ENCODE data around the gene LRRK2.
"Not testable (repeated sequence)": the region's sequence is repeated elsewhere in the genome, so short reads cannot be mapped to it uniquely, and the experiment has no call there.

The LRRK2 gene

GRCh38 chr12:40194846-40195245 is 30.0 kb upstream of the LRRK2 start:
- Histone ChIP-seq H3K9me3 (ENCODE audit: control insufficient read depth in 2 of 2, low read length in 2 of 2) (no peaks in the 10 kb centered on the region), H3K4me1 (ENCODE audit: control insufficient read depth, insufficient read depth, low read length) (no peaks in the 10 kb centered on the region), H3K27ac (ENCODE audit: low read length) (no peak overlapping the region), H3K4me3 (ENCODE audit: low read length in 2 of 2) (no peak overlapping the region), H3K27me3 (ENCODE audit: control insufficient read depth in 1 of 2, insufficient read depth in 2 of 2, low read length in 2 of 2) (no peaks in the 10 kb centered on the region), H3K36me3 (ENCODE audit: control insufficient read depth in 2 of 2, insufficient read depth in 2 of 2, low read length in 2 of 2) (no peaks in the 10 kb centered on the region), H3K9ac (ENCODE audit: low read length in 2 of 2) (no peak overlapping the region)

DNA sequence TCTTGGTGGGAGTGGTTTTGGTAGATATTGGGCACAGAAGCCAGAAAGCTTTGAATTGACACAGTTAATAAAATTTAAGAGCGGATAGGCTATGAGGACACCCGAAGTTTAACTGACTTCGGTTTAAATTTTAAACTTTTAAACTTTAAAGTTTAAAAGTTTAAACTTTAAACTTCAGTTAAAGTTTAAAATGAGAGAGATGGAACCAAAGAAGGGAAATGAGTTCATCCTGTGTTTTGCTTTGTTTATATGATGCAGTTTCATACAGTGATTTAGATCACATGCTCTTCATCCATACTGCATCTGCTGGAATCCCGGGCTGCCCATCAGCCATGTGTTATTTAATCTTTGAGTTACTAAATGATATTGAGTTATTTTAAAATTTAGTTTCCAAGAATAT is 27.2 kb upstream of the LRRK2 start:
- H3K4me1 ChIP-seq (ENCODE audit: control insufficient read depth, insufficient read depth, low read length): no peaks in the 10 kb centered on the region
- H3K9me3 ChIP-seq (ENCODE audit: control insufficient read depth in 2 of 2, low read length in 2 of 2): no peaks in the 10 kb centered on the region
- no peak overlapping the region for H3K9ac ChIP-seq (ENCODE audit: low read length in 2 of 2)
- no peaks in the 10 kb centered on the region for H3K27me3 ChIP-seq (ENCODE audit: control insufficient read depth in 1 of 2, insufficient read depth in 2 of 2, low read length in 2 of 2)
- no peak overlapping the region for H3K4me3 ChIP-seq (ENCODE audit: low read length in 2 of 2)
- H3K36me3 ChIP-seq (ENCODE audit: control insufficient read depth in 2 of 2, insufficient read depth in 2 of 2, low read length in 2 of 2): no peaks in the 10 kb centered on the region
- no peak overlapping the region for H3K27ac ChIP-seq (ENCODE audit: low read length)

DNA sequence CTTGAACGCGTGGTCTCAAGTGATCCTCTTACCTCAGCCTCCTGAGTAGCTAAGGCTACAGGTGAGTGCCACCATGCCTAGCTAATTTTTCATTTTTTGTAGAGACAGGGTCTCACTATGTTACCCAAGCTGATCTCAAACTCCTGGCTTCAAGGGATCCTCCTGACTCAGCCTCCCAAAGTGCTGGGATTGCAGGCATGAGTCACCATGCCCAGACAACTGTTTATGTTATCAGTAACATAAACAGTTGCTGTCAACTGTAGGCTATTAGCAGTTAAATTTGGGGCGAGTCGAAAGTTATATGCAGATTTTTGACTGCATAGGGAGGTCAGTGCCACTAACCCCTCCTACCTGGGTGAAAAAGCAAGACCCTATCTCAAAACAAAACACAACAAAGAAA is 26.2 kb upstream of the LRRK2 start:
- no peak overlapping the region for H3K27ac ChIP-seq (ENCODE audit: low read length)
- no peaks in the 10 kb centered on the region for H3K27me3 ChIP-seq (ENCODE audit: control insufficient read depth in 1 of 2, insufficient read depth in 2 of 2, low read length in 2 of 2)
- no peaks in the 10 kb centered on the region for H3K9me3 ChIP-seq (ENCODE audit: control insufficient read depth in 2 of 2, low read length in 2 of 2)
- no peaks in the 10 kb centered on the region for H3K36me3 ChIP-seq (ENCODE audit: control insufficient read depth in 2 of 2, insufficient read depth in 2 of 2, low read length in 2 of 2)
- no peaks in the 10 kb centered on the region for H3K4me1 ChIP-seq (ENCODE audit: control insufficient read depth, insufficient read depth, low read length)
- no peak overlapping the region for H3K4me3 ChIP-seq (ENCODE audit: low read length in 2 of 2)
- no peak overlapping the region for H3K9ac ChIP-seq (ENCODE audit: low read length in 2 of 2)

- H3K27me3 ChIP-seq (ENCODE audit: control insufficient read depth in 1 of 2, insufficient read depth in 2 of 2, low read length in 2 of 2): no peaks in the 10 kb centered on the region
- no peak overlapping the region for H3K4me3 ChIP-seq (ENCODE audit: low read length in 2 of 2)
- no peaks in the 10 kb centered on the region for H3K36me3 ChIP-seq (ENCODE audit: control insufficient read depth in 2 of 2, insufficient read depth in 2 of 2, low read length in 2 of 2)
- no peak overlapping the region for H3K27ac ChIP-seq (ENCODE audit: low read length)
- H3K4me1 ChIP-seq (ENCODE audit: control insufficient read depth, insufficient read depth, low read length): no peaks in the 10 kb centered on the region
- H3K9me3 ChIP-seq (ENCODE audit: control insufficient read depth in 2 of 2, low read length in 2 of 2): no peaks in the 10 kb centered on the region
- no peak overlapping the region for H3K9ac ChIP-seq (ENCODE audit: low read length in 2 of 2)
Measured at GRCh38 chr12:40202095-40203059, 22.4 kb upstream of the LRRK2 start.

DNA sequence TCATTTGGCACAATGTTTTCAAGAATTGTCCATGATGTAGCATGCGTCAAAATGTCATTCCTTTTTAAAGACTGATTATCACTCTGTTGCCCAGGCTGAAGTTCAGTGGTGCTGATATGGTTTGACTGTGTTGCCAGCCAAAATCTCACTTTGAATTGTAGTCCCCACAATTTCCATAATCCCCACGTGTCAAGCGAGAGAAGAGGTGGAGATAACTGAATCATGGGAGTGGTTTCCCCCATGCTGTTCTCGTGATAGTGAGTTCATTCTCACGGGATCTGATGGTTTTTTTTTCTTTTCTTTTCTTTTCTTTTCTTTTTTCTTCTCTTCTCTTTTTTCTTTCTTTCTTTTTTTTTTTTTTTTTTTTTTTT is 21.8 kb upstream of the LRRK2 start:
- Histone ChIP-seq H3K9me3 (ENCODE audit: control insufficient read depth in 2 of 2, low read length in 2 of 2) (no peaks in the 10 kb centered on the region), H3K27me3 (ENCODE audit: control insufficient read depth in 1 of 2, insufficient read depth in 2 of 2, low read length in 2 of 2) (no peaks in the 10 kb centered on the region), H3K9ac (ENCODE audit: low read length in 2 of 2) (no peak overlapping the region), H3K27ac (ENCODE audit: low read length) (no peak overlapping the region), H3K4me3 (ENCODE audit: low read length in 2 of 2) (no peak overlapping the region), H3K36me3 (ENCODE audit: control insufficient read depth in 2 of 2, insufficient read depth in 2 of 2, low read length in 2 of 2) (no peaks in the 10 kb centered on the region), H3K4me1 (ENCODE audit: control insufficient read depth, insufficient read depth, low read length) (no peaks in the 10 kb centered on the region)

DNA sequence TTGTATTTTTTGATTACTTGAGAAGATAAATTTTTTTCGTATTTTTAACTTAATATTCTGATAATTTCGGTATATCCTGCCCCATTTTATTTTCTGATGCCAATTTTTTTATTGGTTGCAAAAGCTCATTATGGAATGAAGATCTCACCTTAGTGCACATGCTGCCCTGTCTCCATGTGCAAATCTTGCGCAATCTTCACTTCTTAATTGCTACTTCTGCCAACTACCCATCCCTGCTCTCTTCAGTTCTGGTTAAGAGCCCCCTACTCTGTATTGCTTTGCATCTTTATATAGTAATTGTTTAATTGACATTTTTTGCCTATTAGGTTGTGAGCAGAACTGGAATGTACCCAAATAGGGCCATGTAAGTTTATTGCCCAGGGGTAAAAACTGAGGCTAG is 20.5 kb upstream of the LRRK2 start:
- H3K36me3 ChIP-seq (ENCODE audit: control insufficient read depth in 2 of 2, insufficient read depth in 2 of 2, low read length in 2 of 2): no peaks in the 10 kb centered on the region
- no peaks in the 10 kb centered on the region for H3K27me3 ChIP-seq (ENCODE audit: control insufficient read depth in 1 of 2, insufficient read depth in 2 of 2, low read length in 2 of 2)
- no peaks in the 10 kb centered on the region for H3K4me1 ChIP-seq (ENCODE audit: control insufficient read depth, insufficient read depth, low read length)
- H3K9me3 ChIP-seq (ENCODE audit: control insufficient read depth in 2 of 2, low read length in 2 of 2): no peaks in the 10 kb centered on the region
- no peak overlapping the region for H3K9ac ChIP-seq (ENCODE audit: low read length in 2 of 2)
- H3K4me3 ChIP-seq (ENCODE audit: low read length in 2 of 2): no peak overlapping the region
- no peak overlapping the region for H3K27ac ChIP-seq (ENCODE audit: low read length)

- no peaks in the 10 kb centered on the region for H3K9me3 ChIP-seq (ENCODE audit: control insufficient read depth in 2 of 2, low read length in 2 of 2)
- H3K4me1 ChIP-seq (ENCODE audit: control insufficient read depth, insufficient read depth, low read length): no peaks in the 10 kb centered on the region
- no peak overlapping the region for H3K4me3 ChIP-seq (ENCODE audit: low read length in 2 of 2)
- H3K27ac ChIP-seq (ENCODE audit: low read length): no peak overlapping the region
- H3K36me3 ChIP-seq (ENCODE audit: control insufficient read depth in 2 of 2, insufficient read depth in 2 of 2, low read length in 2 of 2): no peaks in the 10 kb centered on the region
- H3K9ac ChIP-seq (ENCODE audit: low read length in 2 of 2): no peak overlapping the region
- no peaks in the 10 kb centered on the region for H3K27me3 ChIP-seq (ENCODE audit: control insufficient read depth in 1 of 2, insufficient read depth in 2 of 2, low read length in 2 of 2)
Measured at GRCh38 chr12:40207551-40207950, 17.2 kb upstream of the LRRK2 start.

DNA sequence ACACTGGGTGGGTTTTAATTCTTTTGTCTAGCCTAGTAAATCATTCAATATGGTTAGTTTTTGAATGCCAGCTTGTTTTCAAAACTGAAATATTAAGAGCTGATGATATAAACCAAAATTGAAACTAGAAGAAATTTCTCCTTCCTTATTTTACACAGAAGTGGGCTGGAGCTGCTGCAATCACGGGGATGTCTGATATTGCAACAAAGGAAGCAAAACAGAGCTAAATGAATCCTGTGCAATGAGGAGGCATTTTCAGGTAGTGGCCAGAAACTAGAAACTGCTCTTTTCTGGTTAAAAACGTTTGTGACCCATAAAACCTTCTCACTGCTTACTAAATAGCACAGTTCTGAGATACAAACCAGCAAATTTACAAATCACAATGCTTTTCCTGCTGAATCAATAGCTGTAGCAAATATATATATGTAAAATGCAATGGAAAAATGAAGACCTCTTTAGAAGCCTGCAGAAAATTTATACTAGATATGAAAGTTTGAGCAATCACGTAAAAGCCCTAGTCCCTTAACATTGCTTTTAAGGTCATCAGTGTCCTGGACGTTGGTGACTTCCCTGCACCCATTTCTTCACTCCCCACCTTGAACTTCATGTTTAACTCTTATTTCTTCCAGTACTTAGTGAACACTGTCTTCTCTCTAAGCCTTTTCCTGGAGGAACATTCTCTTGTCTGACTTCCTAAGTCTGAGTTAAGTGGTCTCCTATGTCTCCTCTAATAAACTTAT is 15.9 kb upstream of the LRRK2 start:
- no peaks in the 10 kb centered on the region for H3K36me3 ChIP-seq (ENCODE audit: control insufficient read depth in 2 of 2, insufficient read depth in 2 of 2, low read length in 2 of 2)
- no peak overlapping the region for H3K27ac ChIP-seq (ENCODE audit: low read length)
- no peaks in the 10 kb centered on the region for H3K9me3 ChIP-seq (ENCODE audit: control insufficient read depth in 2 of 2, low read length in 2 of 2)
- H3K27me3 ChIP-seq (ENCODE audit: control insufficient read depth in 1 of 2, insufficient read depth in 2 of 2, low read length in 2 of 2): no peaks in the 10 kb centered on the region
- H3K9ac ChIP-seq (ENCODE audit: low read length in 2 of 2): no peak overlapping the region
- H3K4me1 ChIP-seq (ENCODE audit: control insufficient read depth, insufficient read depth, low read length): no peaks in the 10 kb centered on the region
- H3K4me3 ChIP-seq (ENCODE audit: low read length in 2 of 2): no peak overlapping the region

GRCh38 chr12:40209886-40210285 is 14.9 kb upstream of the LRRK2 start:
- Histone ChIP-seq H3K9ac (ENCODE audit: low read length in 2 of 2) (no peak overlapping the region), H3K4me1 (ENCODE audit: control insufficient read depth, insufficient read depth, low read length) (no peaks in the 10 kb centered on the region), H3K4me3 (ENCODE audit: low read length in 2 of 2) (no peak overlapping the region), H3K36me3 (ENCODE audit: control insufficient read depth in 2 of 2, insufficient read depth in 2 of 2, low read length in 2 of 2) (no peaks in the 10 kb centered on the region), H3K27me3 (ENCODE audit: control insufficient read depth in 1 of 2, insufficient read depth in 2 of 2, low read length in 2 of 2) (no peaks in the 10 kb centered on the region), H3K27ac (ENCODE audit: low read length) (no peak overlapping the region), H3K9me3 (ENCODE audit: control insufficient read depth in 2 of 2, low read length in 2 of 2) (no peaks in the 10 kb centered on the region)

DNA sequence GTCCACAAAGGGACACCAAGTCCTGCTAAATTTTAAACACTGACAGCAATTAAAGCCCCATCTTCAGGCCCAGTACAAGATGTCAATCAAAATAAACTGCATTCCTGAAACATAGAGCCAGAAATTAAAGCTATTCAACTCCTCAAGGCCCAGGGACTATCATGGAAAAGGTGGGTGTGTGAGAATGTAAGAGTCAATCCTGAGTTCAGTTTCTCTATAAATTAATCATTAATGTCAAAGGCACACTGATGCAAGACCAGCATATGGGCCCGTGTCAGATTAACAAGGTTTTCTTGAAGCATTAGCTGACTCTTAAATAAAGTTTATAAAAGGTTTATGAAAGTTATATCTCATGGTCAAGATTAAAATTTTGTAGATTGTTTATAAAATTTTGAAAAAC is 13.6 kb upstream of the LRRK2 start:
- H3K9ac ChIP-seq (ENCODE audit: low read length in 2 of 2); H3K27me3 ChIP-seq (ENCODE audit: control insufficient read depth in 1 of 2, insufficient read depth in 2 of 2, low read length in 2 of 2); H3K4me1 ChIP-seq (ENCODE audit: control insufficient read depth, insufficient read depth, low read length); H3K9me3 ChIP-seq (ENCODE audit: control insufficient read depth in 2 of 2, low read length in 2 of 2); H3K36me3 ChIP-seq (ENCODE audit: control insufficient read depth in 2 of 2, insufficient read depth in 2 of 2, low read length in 2 of 2); H3K27ac ChIP-seq (ENCODE audit: low read length); H3K4me3 ChIP-seq (ENCODE audit: low read length in 2 of 2): not testable (repeated sequence)

- Histone ChIP-seq H3K36me3 (ENCODE audit: control insufficient read depth in 2 of 2, insufficient read depth in 2 of 2, low read length in 2 of 2) (no peaks in the 10 kb centered on the region), H3K27ac (ENCODE audit: low read length) (no peak overlapping the region), H3K4me1 (ENCODE audit: control insufficient read depth, insufficient read depth, low read length) (no peaks in the 10 kb centered on the region), H3K27me3 (ENCODE audit: control insufficient read depth in 1 of 2, insufficient read depth in 2 of 2, low read length in 2 of 2) (no peaks in the 10 kb centered on the region), H3K9me3 (ENCODE audit: control insufficient read depth in 2 of 2, low read length in 2 of 2) (no peaks in the 10 kb centered on the region), H3K4me3 (ENCODE audit: low read length in 2 of 2) (no peak overlapping the region), H3K9ac (ENCODE audit: low read length in 2 of 2) (no peak overlapping the region)
Measured at GRCh38 chr12:40212566-40212965, 12.2 kb upstream of the LRRK2 start.
